Psoas muscle (tissue), 8 donors: ENCODE data around the gene CLPTM1L. TPM values are rescaled to one million over a fixed set of nuclear protein-coding genes. Genes with fewer than 3 reads are reported as not detected.
"Not testable (repeated sequence)": the region's sequence is repeated elsewhere in the genome, so short reads cannot be mapped to it uniquely, and the experiment has no call there.

Source experiments
- ATAC-seq, 4 donors: fragments of 200-7000 bp; cut with Tn5 transposase; one replicate each; pipeline ENCODE4 v1.9.1; 2020; ENCODE audit warnings: moderate library complexity in 3 of 4, mild to moderate bottlenecking in 2 of 4
- DNase-seq, 2 donors: peaks; one replicate each; pipeline ENCODE4 v3.0.0-alpha.2; 2020
- H3K27ac ChIP-seq: fragments of 200-600 bp; one replicate; pipeline ENCODE4 v1.8.0; 2022
- H3K27me3 ChIP-seq, 3 donors: fragments of 200-600 bp in 1 of 3; one replicate each; pipeline versions ENCODE4 v1.6.1 to v1.8.0; 2013 to 2022; ENCODE audit warnings: low read length in 2 of 3, mild to moderate bottlenecking in 2 of 3, moderate library complexity in 1 of 3; ENCODE audit not compliant: insufficient read depth in 3 of 3
- H3K36me3 ChIP-seq, 2 donors: fragments of 200-600 bp in 1 of 2; one replicate each; pipeline versions ENCODE4 v1.6.1 to v1.8.0; 2013 to 2022; ENCODE audit warnings: low read depth in 1 of 2, mild to moderate bottlenecking in 1 of 2, moderate library complexity in 1 of 2; ENCODE audit not compliant: insufficient read depth in 1 of 2
- H3K4me1 ChIP-seq: fragments of 200-600 bp; one replicate; pipeline ENCODE4 v1.8.0; 2022
- H3K4me3 ChIP-seq: fragments of 200-600 bp; one replicate; pipeline ENCODE4 v1.8.0; 2022; ENCODE audit warnings: mild to moderate bottlenecking
- H3K9me3 ChIP-seq: fragments of 200-600 bp; one replicate; pipeline ENCODE4 v1.8.0; 2022
- CTCF ChIP-seq: fragments of 200-600 bp; IDR thresholded peaks from one replicate; pipeline ENCODE4 v1.8.0; 2022; ENCODE audit warnings: antibody characterized with exemption
- WGBS, 3 donors: extraction: QIAGEN DNeasy Blood & Tissue Kit; methylation state at CpG; one replicate each; pipeline versions ENCODE4 v1.1.6 to v1.1.7; 2013; 5-methylcytosine and 5-hydroxymethylcytosine counted together
- intact Hi-C, 2 donors: fragments of 100-400 bp; cut with DNase I; formaldehyde crosslinking; loops; one replicate each; pipeline versions ENCODE4 v1.11.0 to v1.14.2; 2022
- polyA plus RNA-seq, 3 donors: library from polyadenylated mRNA; stranded (reverse); fragments of 200-250 nt; gene quantifications; one replicate each; pipeline ENCODE4 v1.2.3, GENCODE V29; 2013
- total RNA-seq, 4 donors: library from RNA; stranded (reverse); fragmentation: NEBNext Ultra II Directional in 2 of 4; extraction: Animal tissue kit (Norgen Biotek cat#: 25700) in 2 of 4; gene quantifications; one replicate each; pipeline versions ENCODE4 v1.2.1 to v1.2.4, GENCODE V29; 2021 to 2023
- donor health status: healthy with polysubstance abuse.
- donor health status: DM: no; HTN: no; CAD: no; lungs with moderate emphysema.
- donor health status: Bipolar disorder and iron deficiency.
- donor health status: healthy.
- donor health status: DM: yes; HTN: yes; CAD: no.
- donor health status: DM: no; HTN: no; CAD: no.
- donor health status: DM: no; HTN: no; CAD: no.
- donor health status: DM: yes; HTN: yes; CAD: no.

The CLPTM1L gene
- total and polyA plus RNA-seq, 7 donors, result 24.2 to 92.4 (median 34.8) TPM

GRCh38 chr5:1285883-1286291 is 59.0 kb downstream of the CLPTM1L start:
- DNase-seq, result no peak
- no peak for TF ChIP-seq CTCF
- intact Hi-C loops, result no loop called here
- H3K27me3 ChIP-seq, result peaks cover 0 to 3% (median 3%) of the 10 kb centered on the region in 3 donors
- ATAC-seq, result no peak
- H3K27ac ChIP-seq, result no peak overlapping the region
- no peaks in the 10 kb centered on the region for H3K4me1 ChIP-seq
- WGBS, 3 donors, result 89 to 91% (median 90%) methylated on average over 25 of the region's 25 CpGs
- no peaks in the 10 kb centered on the region for H3K36me3 ChIP-seq
- no peaks in the 10 kb centered on the region for H3K9me3 ChIP-seq
- no peak overlapping the region for H3K4me3 ChIP-seq

- Histone ChIP-seq H3K27me3 (peaks cover 0 to 3% (median 3%) of the 10 kb centered on the region in 3 donors), H3K36me3 (no peaks in the 10 kb centered on the region), H3K4me3 (no peak overlapping the region), H3K4me1 (no peaks in the 10 kb centered on the region), H3K9me3 (no peaks in the 10 kb centered on the region), H3K27ac (no peak overlapping the region)
- DNase-seq (no peak), ATAC-seq (no peak)
- TF ChIP-seq CTCF, result no peak
- intact Hi-C loops, result no loop called here
- WGBS, 3 donors, result 83 to 88% (median 88%) methylated on average over 10 to 12 of the region's 12 CpGs
Measured at GRCh38 chr5:1285141-1285540, 59.8 kb downstream of the CLPTM1L start.

- H3K9me3 ChIP-seq, H3K27ac ChIP-seq, DNase-seq, H3K36me3 ChIP-seq, H3K4me3 ChIP-seq, H3K4me1 ChIP-seq, intact Hi-C loops, H3K27me3 ChIP-seq, ATAC-seq: not testable (repeated sequence)
- 83 to 84% (median 84%) methylated on average over 25 to 27 of the region's 27 CpGs for whole genome bisulfite sequencing, 3 donors
Measured at GRCh38 chr5:1284336-1284970, 60.4 kb downstream of the CLPTM1L start.

GRCh38 chr5:1283729-1284041 is 61.2 kb downstream of the CLPTM1L start:
- ATAC-seq, result not testable (repeated sequence)

GRCh38 chr5:1282993-1283728 is 61.7 kb downstream of the CLPTM1L start:
- DNase-seq, H3K4me1 ChIP-seq, H3K36me3 ChIP-seq, H3K4me3 ChIP-seq, intact Hi-C loops, H3K27me3 ChIP-seq, ATAC-seq, H3K27ac ChIP-seq, H3K9me3 ChIP-seq: not testable (repeated sequence)
- WGBS, 3 donors, result 91 to 95% (median 94%) methylated on average over 40 of the region's 40 CpGs

More at GRCh38 chr5:1283729-1284041, 61.2 kb downstream of the CLPTM1L start:
- intact Hi-C loops, H3K27ac ChIP-seq, H3K4me1 ChIP-seq, H3K9me3 ChIP-seq, H3K27me3 ChIP-seq, H3K4me3 ChIP-seq, H3K36me3 ChIP-seq, DNase-seq: not testable (repeated sequence)
- WGBS, 3 donors, result 87 to 90% (median 88%) methylated on average over 16 of the region's 16 CpGs

GRCh38 chr5:1282131-1282992 is 62.5 kb downstream of the CLPTM1L start:
- no peak for TF ChIP-seq CTCF
- no peak for ATAC-seq

More at GRCh38 chr5:1282131-1282992, 62.5 kb downstream of the CLPTM1L start:
- H3K27ac ChIP-seq, result no peak overlapping the region
- H3K4me1 ChIP-seq, result no peaks in the 10 kb centered on the region
- H3K36me3 ChIP-seq, result no peaks in the 10 kb centered on the region
- H3K4me3 ChIP-seq, result no peak overlapping the region
- DNase-seq, result no peak
- WGBS, 3 donors, result 73 to 78% (median 76%) methylated on average over 37 of the region's 37 CpGs
- H3K9me3 ChIP-seq, result no peaks in the 10 kb centered on the region
- H3K27me3 ChIP-seq, result no peaks in the 10 kb centered on the region
- intact Hi-C loops, result no loop called here
